GM18868 (cell line): ENCODE results near the gene PTPRN2.

Experiments
- ATAC-seq: cut with Tn5 transposase; IDR thresholded peaks from one replicate; pipeline ENCODE4 v1.9.1; 2021; ENCODE audit warnings: mild to moderate bottlenecking, moderate library complexity; ENCODE audit not compliant: unreplicated experiment

PTPRN2 gene

GRCh38 chr7:158494643-158495042 lies 93.0 kb downstream of the PTPRN2 start:
- ATAC-seq = no peak

GRCh38 chr7:158494162-158494586 lies 93.4 kb downstream of the PTPRN2 start:
- no peak for ATAC-seq

GRCh38 chr7:158492367-158492764 lies 95.3 kb downstream of the PTPRN2 start:
- ATAC-seq = no peak

GRCh38 chr7:158491094-158491493 lies 96.5 kb downstream of the PTPRN2 start:
- ATAC-seq = no peak

- no peak for ATAC-seq
These were observed 97.3 kb downstream of the PTPRN2 start for GRCh38 chr7:158490171-158490782.

- no peak for ATAC-seq
These were observed 98.0 kb downstream of the PTPRN2 start for GRCh38 chr7:158489462-158490155.

GRCh38 chr7:158488181-158488971 lies 99.2 kb downstream of the PTPRN2 start:
- no peak for ATAC-seq

- ATAC-seq = no peak
These were observed 99.9 kb downstream of the PTPRN2 start for GRCh38 chr7:158487631-158488151.

- ATAC-seq = no peak
These were observed 100.7 kb downstream of the PTPRN2 start for GRCh38 chr7:158486919-158487318.

GRCh38 chr7:158484801-158485531 lies 102.7 kb downstream of the PTPRN2 start:
- no peak for ATAC-seq

GRCh38 chr7:158482480-158482879 lies 105.1 kb downstream of the PTPRN2 start:
- ATAC-seq = no peak

- no peak for ATAC-seq
These were observed 108.0 kb downstream of the PTPRN2 start for GRCh38 chr7:158479664-158480025.

- no peak for ATAC-seq
These were observed 108.5 kb downstream of the PTPRN2 start for GRCh38 chr7:158479021-158479663.

GRCh38 chr7:158477866-158478265 lies 109.8 kb downstream of the PTPRN2 start:
- no peak for ATAC-seq

- ATAC-seq = no peak
These were observed 111.2 kb downstream of the PTPRN2 start for GRCh38 chr7:158476331-158476932.

GRCh38 chr7:158475679-158476052 lies 112.0 kb downstream of the PTPRN2 start:
- no peak for ATAC-seq

GRCh38 chr7:158475036-158475678 lies 112.5 kb downstream of the PTPRN2 start:
- ATAC-seq = no peak

GRCh38 chr7:158474488-158474887 lies 113.1 kb downstream of the PTPRN2 start:
- no peak for ATAC-seq

GRCh38 chr7:158473946-158474345 lies 113.7 kb downstream of the PTPRN2 start:
- no peak for ATAC-seq

- ATAC-seq = no peak
These were observed 114.4 kb downstream of the PTPRN2 start for GRCh38 chr7:158473221-158473620.
